SK-N-SH treated with all-trans-retinoic acid at 6 μM for 48 hours (cell line): Measurements from ENCODE around the gene TMEM30A.

Experiments used
- ATAC-seq: fragments of 200-7000 bp; cut with Tn5 transposase; 3 replicates; pipeline ENCODE4 v1.9.1; 2020; ENCODE audit warnings: mild to moderate bottlenecking, moderate library complexity
- ARNTL ChIP-seq: fragments of 450-650 bp; formaldehyde crosslinking; IDR thresholded peaks from 2 replicates; pipeline ENCODE4 v1.5.0; 2020; ENCODE audit warnings: low read depth, mild to moderate bottlenecking, moderate library complexity, borderline replicate concordance
- CSDC2 ChIP-seq: fragments of 250-450 bp; sonication (Bioruptor Pico); IDR thresholded peaks from 2 replicates; pipeline ENCODE4 v1.5.0; 2020; ENCODE audit warnings: mild to moderate bottlenecking, moderate library complexity
- ESRRG ChIP-seq: fragments of 250-450 bp; sonication (Bioruptor Pico); IDR thresholded peaks from 2 replicates; pipeline ENCODE4 v1.6.1; 2021; ENCODE audit warnings: mild to moderate bottlenecking
- GLIS3 ChIP-seq: fragments of 250-450 bp; sonication (Bioruptor Pico); IDR thresholded peaks from 2 replicates; pipeline ENCODE4 v1.5.0; 2020; ENCODE audit warnings: mild to moderate bottlenecking, moderate library complexity
- ISL1 ChIP-seq: fragments of 250-450 bp; sonication (Bioruptor Pico); IDR thresholded peaks from 2 replicates; pipeline ENCODE4 v2.1.2; 2022; ENCODE audit warnings: mild to moderate bottlenecking, moderate library complexity
- OSR1 ChIP-seq: fragments of 250-450 bp; sonication (Bioruptor Pico); IDR thresholded peaks from 2 replicates; pipeline ENCODE4 v1.8.0; 2022; ENCODE audit warnings: moderate library complexity, mild to moderate bottlenecking, inconsistent platforms
- RARB ChIP-seq: fragments of 250-450 bp; sonication (Bioruptor Pico); IDR thresholded peaks from 2 replicates; pipeline ENCODE4 v1.8.0; 2021; ENCODE audit warnings: mild to moderate bottlenecking, moderate library complexity
- SNAI2 ChIP-seq: fragments of 250-450 bp; sonication (Bioruptor Pico); IDR thresholded peaks from 2 replicates; pipeline ENCODE4 v1.5.0; 2020; ENCODE audit warnings: mild to moderate bottlenecking, moderate library complexity
- TCF4 ChIP-seq: fragments of 250-450 bp; sonication (Bioruptor Pico); IDR thresholded peaks from 2 replicates; pipeline ENCODE4 v1.8.0; 2021; ENCODE audit warnings: mild to moderate bottlenecking, moderate library complexity, borderline replicate concordance
- TOX ChIP-seq: fragments of 250-450 bp; sonication (Bioruptor Pico); IDR thresholded peaks from 2 replicates; pipeline ENCODE4 v1.8.0; 2021; ENCODE audit warnings: mild to moderate bottlenecking, moderate library complexity, borderline replicate concordance
- ZC3H10 ChIP-seq: fragments of 250-450 bp; sonication (Bioruptor Pico); IDR thresholded peaks from 2 replicates; pipeline ENCODE4 v1.5.1; 2021; ENCODE audit warnings: mild to moderate bottlenecking, moderate library complexity
- ZFP3 ChIP-seq: fragments of 250-450 bp; sonication (Bioruptor Pico); IDR thresholded peaks from 2 replicates; pipeline ENCODE4 v1.5.0; 2020; ENCODE audit warnings: mild to moderate bottlenecking, moderate library complexity
- ZNF565 ChIP-seq: fragments of 450-650 bp; formaldehyde crosslinking; conservative IDR thresholded peaks from 2 replicates; pipeline ENCODE4 v1.5.0; 2020; ENCODE audit warnings: low read depth, mild to moderate bottlenecking, moderate library complexity
- ZNF70 ChIP-seq: fragments of 450-650 bp; formaldehyde crosslinking; IDR thresholded peaks from 2 replicates; pipeline ENCODE4 v1.5.0; 2020; ENCODE audit warnings: mild to moderate bottlenecking, moderate library complexity
- TF ChIP-seq, protein P1 (sequence below): fragments of 250-450 bp; sonication (Bioruptor Pico); IDR thresholded peaks from 2 replicates; pipeline ENCODE4 v1.8.0; 2020; ENCODE audit warnings: mild to moderate bottlenecking, moderate library complexity, borderline replicate concordance
- TF ChIP-seq, protein P2 (sequence below): fragments of 250-450 bp; sonication (Bioruptor Pico); IDR thresholded peaks from 2 replicates; pipeline ENCODE4 v1.8.0; 2021; ENCODE audit warnings: low read depth, mild to moderate bottlenecking, moderate library complexity, borderline replicate concordance
- TF ChIP-seq, protein P3 (sequence below): fragments of 250-450 bp; sonication (Bioruptor Pico); IDR thresholded peaks from 2 replicates; pipeline ENCODE4 v1.5.1; 2020; ENCODE audit warnings: low read depth, mild to moderate bottlenecking, moderate library complexity
- TF ChIP-seq, protein P4 (sequence below): fragments of 250-450 bp; sonication (Bioruptor Pico); IDR thresholded peaks from 2 replicates; pipeline ENCODE4 v1.5.1; 2021; ENCODE audit warnings: mild to moderate bottlenecking, moderate library complexity
- TF ChIP-seq, protein P5 (sequence below): fragments of 250-450 bp; sonication (Bioruptor Pico); IDR thresholded peaks from 2 replicates; pipeline ENCODE4 v1.5.0; 2020; ENCODE audit warnings: mild to moderate bottlenecking, moderate library complexity

The TMEM30A gene

DNA sequence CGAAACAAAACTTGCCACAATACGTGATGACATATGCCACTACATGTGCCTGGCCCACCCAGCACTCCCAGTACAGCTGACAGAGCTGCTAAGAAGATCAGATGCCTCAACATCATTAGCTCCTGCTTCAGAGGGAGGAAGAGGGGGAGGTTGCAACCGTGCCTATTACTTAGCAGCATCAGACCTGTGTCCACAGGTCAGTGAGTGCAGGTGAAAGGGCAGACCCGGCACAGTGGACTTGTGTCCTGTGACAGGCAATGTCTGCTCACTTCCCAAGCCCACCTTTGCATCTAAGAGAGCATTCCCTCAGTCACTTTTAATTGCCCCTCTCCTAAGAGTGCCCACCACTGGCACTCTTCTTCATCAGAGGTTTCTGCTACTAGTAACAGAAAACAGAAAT, 69.3 kb downstream of the TMEM30A start (continued):
- TF ChIP-seq, protein P1, sequence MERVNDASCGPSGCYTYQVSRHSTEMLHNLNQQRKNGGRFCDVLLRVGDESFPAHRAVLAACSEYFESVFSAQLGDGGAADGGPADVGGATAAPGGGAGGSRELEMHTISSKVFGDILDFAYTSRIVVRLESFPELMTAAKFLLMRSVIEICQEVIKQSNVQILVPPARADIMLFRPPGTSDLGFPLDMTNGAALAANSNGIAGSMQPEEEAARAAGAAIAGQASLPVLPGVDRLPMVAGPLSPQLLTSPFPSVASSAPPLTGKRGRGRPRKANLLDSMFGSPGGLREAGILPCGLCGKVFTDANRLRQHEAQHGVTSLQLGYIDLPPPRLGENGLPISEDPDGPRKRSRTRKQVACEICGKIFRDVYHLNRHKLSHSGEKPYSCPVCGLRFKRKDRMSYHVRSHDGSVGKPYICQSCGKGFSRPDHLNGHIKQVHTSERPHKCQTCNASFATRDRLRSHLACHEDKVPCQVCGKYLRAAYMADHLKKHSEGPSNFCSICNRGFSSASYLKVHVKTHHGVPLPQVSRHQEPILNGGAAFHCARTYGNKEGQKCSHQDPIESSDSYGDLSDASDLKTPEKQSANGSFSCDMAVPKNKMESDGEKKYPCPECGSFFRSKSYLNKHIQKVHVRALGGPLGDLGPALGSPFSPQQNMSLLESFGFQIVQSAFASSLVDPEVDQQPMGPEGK = no peak
- no peak for TF ChIP-seq ZC3H10 (CRISPR knock-in tag)
- TF ChIP-seq CSDC2 = no peak
- TF ChIP-seq ARNTL = no peak
- TF ChIP-seq, all 23 proteins: peak for 0

DNA sequence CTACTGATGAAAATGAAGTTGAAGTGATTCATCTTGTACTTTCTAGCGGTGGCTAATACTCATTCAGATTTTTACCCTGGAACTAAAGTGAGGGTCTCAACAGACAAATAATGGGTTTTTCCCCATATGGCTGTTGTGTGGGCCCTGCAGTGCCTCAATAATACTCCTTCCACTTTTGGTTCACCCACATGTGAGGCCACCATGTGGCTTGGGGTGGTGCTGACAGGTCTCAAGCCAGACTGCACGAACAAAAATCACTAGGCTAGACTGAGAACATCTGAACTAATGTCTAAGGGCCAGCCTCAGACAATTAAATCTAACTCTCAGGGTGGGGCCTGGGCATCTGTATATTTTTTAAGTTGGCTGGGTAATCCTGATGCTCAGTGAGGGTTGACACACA, 70.9 kb downstream of the TMEM30A start:
- no peak for TF ChIP-seq GLIS3 (CRISPR knock-in tag)
- no peak for TF ChIP-seq OSR1 (CRISPR knock-in tag)
- TF ChIP-seq ESRRG (CRISPR knock-in tag) = no peak
- TF ChIP-seq, protein P2, sequence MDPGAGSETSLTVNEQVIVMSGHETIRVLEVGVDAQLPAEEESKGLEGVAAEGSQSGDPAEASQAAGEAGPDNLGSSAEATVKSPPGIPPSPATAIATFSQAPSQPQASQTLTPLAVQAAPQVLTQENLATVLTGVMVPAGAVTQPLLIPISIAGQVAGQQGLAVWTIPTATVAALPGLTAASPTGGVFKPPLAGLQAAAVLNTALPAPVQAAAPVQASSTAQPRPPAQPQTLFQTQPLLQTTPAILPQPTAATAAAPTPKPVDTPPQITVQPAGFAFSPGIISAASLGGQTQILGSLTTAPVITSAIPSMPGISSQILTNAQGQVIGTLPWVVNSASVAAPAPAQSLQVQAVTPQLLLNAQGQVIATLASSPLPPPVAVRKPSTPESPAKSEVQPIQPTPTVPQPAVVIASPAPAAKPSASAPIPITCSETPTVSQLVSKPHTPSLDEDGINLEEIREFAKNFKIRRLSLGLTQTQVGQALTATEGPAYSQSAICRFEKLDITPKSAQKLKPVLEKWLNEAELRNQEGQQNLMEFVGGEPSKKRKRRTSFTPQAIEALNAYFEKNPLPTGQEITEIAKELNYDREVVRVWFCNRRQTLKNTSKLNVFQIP (CRISPR knock-in tag) = no peak
- TF ChIP-seq, protein P1 = no peak
- no peak for TF ChIP-seq SNAI2
- TF ChIP-seq CSDC2 = no peak
- TF ChIP-seq ZNF70 (CRISPR knock-in tag) = no peak
- TF ChIP-seq, protein P3, sequence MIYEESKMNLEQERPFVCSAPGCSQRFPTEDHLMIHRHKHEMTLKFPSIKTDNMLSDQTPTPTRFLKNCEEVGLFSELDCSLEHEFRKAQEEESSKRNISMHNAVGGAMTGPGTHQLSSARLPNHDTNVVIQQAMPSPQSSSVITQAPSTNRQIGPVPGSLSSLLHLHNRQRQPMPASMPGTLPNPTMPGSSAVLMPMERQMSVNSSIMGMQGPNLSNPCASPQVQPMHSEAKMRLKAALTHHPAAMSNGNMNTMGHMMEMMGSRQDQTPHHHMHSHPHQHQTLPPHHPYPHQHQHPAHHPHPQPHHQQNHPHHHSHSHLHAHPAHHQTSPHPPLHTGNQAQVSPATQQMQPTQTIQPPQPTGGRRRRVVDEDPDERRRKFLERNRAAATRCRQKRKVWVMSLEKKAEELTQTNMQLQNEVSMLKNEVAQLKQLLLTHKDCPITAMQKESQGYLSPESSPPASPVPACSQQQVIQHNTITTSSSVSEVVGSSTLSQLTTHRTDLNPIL (CRISPR knock-in tag) = no peak
- no peak for TF ChIP-seq ZC3H10 (CRISPR knock-in tag)
- TF ChIP-seq ISL1 (CRISPR knock-in tag) = no peak
- TF ChIP-seq ZFP3 = no peak
- no peak for TF ChIP-seq RARB (CRISPR knock-in tag)
- no peak for TF ChIP-seq TOX
- no peak for TF ChIP-seq ARNTL
- no peak for TF ChIP-seq TCF4 (CRISPR knock-in tag)
- TF ChIP-seq, protein P4, sequence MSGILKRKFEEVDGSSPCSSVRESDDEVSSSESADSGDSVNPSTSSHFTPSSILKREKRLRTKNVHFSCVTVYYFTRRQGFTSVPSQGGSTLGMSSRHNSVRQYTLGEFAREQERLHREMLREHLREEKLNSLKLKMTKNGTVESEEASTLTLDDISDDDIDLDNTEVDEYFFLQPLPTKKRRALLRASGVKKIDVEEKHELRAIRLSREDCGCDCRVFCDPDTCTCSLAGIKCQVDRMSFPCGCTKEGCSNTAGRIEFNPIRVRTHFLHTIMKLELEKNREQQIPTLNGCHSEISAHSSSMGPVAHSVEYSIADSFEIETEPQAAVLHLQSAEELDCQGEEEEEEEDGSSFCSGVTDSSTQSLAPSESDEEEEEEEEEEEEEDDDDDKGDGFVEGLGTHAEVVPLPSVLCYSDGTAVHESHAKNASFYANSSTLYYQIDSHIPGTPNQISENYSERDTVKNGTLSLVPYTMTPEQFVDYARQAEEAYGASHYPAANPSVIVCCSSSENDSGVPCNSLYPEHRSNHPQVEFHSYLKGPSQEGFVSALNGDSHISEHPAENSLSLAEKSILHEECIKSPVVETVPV (CRISPR knock-in tag) = no peak
- TF ChIP-seq ZNF565 (CRISPR knock-in tag) = no peak
- ATAC-seq = no peak

DNA sequence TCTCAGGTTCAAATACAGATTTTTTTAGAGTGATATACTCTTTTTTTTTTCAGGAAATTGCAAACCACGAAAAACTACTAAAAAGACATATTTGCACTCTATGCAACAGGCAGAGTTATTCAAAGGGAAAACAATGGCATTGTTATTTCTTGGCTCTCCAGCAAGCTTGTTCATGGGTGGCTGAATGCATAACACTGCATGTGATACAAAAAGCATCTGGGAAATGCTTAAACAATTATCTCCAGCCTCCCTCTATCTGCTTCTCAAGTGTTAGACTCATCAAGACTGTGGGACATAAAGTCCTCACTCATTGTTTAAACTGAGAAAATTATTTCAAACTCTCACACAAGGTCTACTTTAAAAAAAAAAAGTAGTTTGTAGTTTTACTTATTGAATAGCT, 71.5 kb downstream of the TMEM30A start:
- TF ChIP-seq ISL1 (CRISPR knock-in tag) = no peak
- no peak for TF ChIP-seq ZNF70 (CRISPR knock-in tag)
- ATAC-seq = no peak

DNA sequence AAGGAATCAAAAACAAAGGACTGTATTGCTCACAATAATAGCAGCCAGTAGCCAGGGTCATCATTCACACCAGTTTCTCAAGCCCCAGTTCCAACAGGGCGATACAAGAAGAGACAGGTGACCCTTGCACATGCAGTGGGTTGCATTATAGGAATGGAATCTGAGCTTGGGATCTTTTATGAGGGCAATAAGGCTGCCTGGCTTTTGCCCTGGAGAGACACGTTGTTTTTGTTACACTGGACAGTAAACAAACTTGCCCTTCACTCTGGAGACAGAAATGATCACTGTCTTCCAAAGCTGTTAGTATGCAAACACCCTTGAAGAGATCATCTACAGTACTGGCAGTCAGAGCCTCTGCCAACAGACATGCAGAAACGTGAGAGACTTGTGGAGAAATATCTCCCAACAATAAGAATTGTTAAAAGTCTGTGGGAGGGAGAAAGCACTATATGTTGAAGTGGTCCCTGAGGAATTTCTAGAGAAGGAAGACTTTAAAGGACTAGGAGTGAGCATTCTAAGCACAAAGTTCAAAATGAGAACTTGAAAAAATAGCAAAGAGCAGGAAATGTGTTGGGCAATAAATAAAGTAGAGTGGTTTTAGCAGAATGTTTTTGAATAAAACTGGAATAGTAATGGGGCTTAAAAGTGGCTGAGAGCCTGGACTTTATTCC, 72.5 kb downstream of the TMEM30A start:
- ATAC-seq = no peak
- TF ChIP-seq ARNTL = no peak
- TF ChIP-seq, protein P5, sequence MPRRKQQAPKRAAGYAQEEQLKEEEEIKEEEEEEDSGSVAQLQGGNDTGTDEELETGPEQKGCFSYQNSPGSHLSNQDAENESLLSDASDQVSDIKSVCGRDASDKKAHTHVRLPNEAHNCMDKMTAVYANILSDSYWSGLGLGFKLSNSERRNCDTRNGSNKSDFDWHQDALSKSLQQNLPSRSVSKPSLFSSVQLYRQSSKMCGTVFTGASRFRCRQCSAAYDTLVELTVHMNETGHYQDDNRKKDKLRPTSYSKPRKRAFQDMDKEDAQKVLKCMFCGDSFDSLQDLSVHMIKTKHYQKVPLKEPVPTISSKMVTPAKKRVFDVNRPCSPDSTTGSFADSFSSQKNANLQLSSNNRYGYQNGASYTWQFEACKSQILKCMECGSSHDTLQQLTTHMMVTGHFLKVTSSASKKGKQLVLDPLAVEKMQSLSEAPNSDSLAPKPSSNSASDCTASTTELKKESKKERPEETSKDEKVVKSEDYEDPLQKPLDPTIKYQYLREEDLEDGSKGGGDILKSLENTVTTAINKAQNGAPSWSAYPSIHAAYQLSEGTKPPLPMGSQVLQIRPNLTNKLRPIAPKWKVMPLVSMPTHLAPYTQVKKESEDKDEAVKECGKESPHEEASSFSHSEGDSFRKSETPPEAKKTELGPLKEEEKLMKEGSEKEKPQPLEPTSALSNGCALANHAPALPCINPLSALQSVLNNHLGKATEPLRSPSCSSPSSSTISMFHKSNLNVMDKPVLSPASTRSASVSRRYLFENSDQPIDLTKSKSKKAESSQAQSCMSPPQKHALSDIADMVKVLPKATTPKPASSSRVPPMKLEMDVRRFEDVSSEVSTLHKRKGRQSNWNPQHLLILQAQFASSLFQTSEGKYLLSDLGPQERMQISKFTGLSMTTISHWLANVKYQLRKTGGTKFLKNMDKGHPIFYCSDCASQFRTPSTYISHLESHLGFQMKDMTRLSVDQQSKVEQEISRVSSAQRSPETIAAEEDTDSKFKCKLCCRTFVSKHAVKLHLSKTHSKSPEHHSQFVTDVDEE (CRISPR knock-in tag) = no peak
- TF ChIP-seq, protein P4 (CRISPR knock-in tag) = no peak
- TF ChIP-seq, protein P1 = no peak
- TF ChIP-seq RARB (CRISPR knock-in tag) = no peak
- TF ChIP-seq ZC3H10 (CRISPR knock-in tag) = no peak
- no peak for TF ChIP-seq SNAI2
- no peak for TF ChIP-seq ESRRG (CRISPR knock-in tag)
